ENCODE data around the gene PDZD4.

The PDZD4 gene

GRCh38 chrX:153867671-153868070, 37.3 kb upstream of the PDZD4 start:
- DNase-seq = no peak

GRCh38 chrX:153867139-153867538, 36.8 kb upstream of the PDZD4 start:
- DNase-seq = no peak

GRCh38 chrX:153866302-153867019, 36.1 kb upstream of the PDZD4 start:
- DNase-seq = no peak

GRCh38 chrX:153865685-153866084, 35.3 kb upstream of the PDZD4 start:
- DNase-seq = no peak

DNA sequence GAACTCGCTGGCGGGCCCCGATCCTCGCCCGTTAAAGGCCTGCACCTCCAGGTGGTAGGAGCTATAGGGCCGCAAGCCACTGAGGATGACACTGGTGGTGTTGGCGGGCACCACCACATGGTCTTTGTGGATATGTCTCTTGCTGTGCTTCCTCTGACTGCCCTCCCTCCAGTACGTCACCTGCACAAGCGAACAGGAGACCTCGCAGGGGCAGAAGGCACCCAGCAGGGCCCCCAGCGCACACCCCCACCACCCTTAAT, 34.9 kb upstream of the PDZD4 start:
- DNase-seq = no peak

DNA sequence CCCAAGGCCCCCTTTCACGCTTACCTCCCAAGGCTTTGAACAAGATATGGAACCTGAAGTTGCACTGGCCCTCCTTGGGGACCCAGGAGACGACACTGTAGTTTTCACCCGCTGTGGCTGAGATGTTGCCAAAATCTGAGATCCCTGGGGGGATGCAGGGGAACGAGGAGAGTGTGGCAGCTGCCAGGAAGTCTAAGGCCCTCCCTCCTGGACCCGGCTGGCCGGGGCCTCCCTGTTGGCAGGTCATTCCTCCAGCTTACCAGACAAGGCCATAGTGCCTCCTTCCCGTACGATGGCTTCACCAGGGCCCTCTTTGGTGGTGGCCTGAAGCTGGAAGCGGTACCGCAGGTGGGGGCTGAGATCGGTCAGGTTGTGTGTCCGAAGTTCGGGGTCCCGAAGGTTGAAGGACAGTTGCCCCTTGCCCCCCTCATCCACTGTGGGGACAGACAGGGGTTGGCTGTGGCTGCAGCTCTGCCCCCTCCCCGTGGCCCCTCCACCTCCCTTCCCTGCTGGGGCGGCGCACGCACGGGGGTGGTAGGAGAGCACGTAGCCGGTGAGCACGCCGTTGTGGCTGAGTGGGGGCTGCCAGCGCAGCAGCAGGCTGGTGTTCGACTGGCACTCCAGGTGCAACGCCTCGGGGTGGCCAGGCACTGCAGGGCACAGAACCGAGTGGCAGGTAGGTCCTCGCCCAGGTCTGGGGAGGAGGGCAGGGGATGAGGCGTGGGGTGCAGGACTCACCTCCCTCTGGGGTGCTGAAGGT, 34.4 kb upstream of the PDZD4 start:
- DNase-seq = no peak

DNA sequence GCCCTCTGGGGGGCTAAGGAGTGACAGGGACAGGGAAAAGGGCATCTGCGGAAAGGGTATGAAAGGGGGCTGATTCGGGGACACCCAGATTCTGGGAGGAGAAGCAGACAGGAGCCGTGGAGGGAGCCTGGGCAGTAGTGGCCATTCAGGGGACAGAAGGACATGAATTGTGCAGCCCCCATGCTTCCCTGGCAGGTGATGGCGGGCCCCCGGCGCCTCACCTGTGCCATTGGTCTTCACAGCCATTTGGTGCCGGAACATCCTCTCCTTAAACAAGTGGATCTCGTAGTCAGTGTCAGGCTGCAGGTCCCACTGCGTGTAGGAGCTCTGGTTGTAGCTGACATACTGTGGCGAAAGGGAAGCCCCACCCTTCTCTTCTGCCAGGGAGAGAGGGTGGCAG, 33.8 kb upstream of the PDZD4 start:
- DNase-seq = no peak

DNA sequence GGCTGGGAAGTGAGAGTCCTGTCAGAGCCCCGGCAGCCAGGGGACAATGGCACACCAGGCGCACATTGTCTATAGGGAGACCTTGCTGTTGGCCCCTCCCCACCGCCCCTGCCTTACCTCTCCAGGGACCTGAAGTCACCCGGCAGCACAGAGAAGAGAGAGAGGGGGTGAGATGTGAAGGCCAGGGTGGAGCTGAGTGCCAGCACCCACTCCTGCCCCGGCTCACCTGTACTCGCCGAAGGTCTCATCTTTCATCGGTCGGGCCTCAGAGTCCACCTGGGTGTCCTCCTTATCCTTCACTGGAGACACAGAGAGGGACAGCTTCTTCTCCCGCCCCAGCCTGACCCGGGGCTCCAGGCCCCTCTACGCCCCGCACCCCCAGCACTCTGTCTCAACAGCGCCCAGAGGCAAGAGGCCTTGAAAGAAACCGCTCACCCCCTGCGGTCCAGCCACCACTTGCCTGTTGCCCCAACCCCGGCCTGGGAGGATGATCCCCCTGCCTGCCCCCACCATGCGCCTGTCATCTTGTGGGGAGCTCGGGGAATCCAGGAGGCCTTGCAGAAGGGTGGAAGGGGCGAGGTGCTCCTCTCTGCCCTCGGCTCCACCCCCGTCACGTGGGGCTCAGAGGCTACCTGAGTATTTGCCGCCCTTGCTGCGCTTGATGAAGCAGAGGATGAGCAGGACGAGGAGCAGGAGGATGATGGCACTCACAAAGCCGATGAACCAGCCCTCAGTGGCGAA, 33.1 kb upstream of the PDZD4 start:
- DNase-seq = no peak

GRCh38 chrX:153862369-153863250, 32.3 kb upstream of the PDZD4 start:
- no peak for DNase-seq

GRCh38 chrX:153861733-153862310, 31.5 kb upstream of the PDZD4 start:
- DNase-seq = no peak

- no peak for DNase-seq
Observed at GRCh38 chrX:153861151-153861550, 30.8 kb upstream of the PDZD4 start.

GRCh38 chrX:153857348-153857903, 27.1 kb upstream of the PDZD4 start:
- DNase-seq = no peak

DNA sequence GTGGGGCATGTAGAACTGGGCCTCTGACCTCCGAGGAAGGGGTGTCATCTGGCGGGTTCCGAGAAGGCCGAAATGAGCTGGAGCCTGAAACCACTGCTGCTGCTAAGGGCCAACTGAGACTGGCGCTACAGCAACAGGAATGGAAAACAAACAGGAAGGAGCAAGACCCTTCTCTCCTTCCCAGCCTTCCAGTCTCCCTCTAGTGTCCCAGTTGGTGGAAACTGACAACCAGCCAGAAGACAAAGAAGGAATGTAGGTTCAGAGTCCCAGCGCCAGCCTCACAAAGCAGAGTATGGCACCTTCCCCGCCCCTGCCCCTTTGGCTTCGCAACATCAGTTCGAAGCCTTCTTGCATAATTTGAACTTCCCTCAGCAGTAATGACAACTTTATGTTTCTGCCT, 24.4 kb upstream of the PDZD4 start:
- no peak for DNase-seq

- no peak for DNase-seq
Observed at GRCh38 chrX:153853902-153854267, 23.5 kb upstream of the PDZD4 start.

DNA sequence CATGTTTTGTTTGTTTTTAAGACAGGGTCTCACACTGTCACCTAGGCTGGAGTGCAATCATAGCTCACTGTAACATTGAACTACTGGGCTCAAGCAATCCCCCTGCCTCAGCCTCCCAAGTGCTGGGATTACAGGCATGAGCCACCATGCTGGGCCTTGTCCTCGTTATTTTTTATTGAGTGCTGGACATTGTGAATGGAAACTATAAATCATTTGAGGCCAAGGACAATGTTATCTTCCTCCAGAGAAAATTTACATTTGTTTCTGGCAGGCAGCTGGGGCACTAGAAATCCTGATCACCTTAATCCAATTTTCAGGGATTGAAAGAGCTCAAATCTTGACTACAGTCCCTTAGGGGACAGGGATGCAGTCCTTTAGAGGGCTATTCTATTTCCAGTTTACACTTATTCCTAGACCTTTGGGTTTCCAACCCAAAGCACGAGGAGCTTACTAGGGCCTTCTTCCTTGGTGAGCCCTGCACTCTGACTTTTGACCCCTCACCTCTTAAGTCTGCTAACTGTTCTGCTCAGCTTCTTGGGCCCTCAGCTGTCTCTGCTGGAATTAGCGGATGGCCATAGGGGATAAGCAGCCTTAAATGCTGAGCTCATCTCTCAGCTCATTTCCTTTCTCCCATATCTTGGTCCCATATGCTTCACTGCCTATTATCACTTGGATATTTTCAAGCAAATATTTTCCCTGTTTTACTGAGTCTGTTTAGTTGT, 23.0 kb upstream of the PDZD4 start:
- DNase-seq = no peak

GRCh38 chrX:153851981-153852380, 21.6 kb upstream of the PDZD4 start:
- no peak for DNase-seq

DNA sequence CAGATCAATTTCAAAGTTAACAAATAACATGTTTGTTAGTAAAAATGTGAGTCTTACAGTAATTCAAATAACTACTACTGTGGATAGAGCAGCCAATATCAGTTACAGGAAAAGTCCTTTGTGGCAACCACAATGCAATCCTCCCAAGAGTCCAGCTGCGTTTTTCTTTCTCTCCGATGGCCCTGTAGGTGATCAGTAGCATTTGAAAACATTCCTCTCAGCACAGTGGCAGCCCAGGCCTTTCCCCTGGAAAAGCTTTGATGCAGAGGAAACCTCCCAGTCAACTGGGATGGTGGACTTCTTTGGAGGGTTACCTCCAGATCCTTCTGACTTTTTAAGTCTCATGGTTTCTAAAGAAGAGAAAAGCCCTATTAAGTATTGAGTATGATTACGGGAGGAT, 18.0 kb upstream of the PDZD4 start:
- DNase-seq = no peak

- peak; percentile 2 for DNase-seq
Observed at GRCh38 chrX:153845842-153846241, 15.5 kb upstream of the PDZD4 start.

DNA sequence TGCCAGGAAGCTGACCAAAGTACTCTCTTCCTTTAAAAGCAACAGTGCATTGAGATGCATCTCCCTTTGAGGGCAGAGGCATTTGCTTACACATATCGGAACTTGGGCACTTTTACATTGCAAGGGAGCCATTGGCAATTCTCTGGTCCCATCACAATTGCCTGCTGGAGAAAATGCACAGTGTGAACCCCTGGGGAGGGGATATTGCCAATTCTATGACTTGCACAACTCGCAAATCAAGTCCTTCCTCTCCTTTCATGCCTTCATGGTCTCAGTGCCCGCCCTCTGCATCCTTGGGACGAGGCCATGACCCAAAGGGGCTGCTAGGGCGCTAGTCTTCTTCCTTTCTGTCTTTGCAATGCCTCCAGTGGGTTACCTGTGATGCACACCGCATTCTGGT, 14.9 kb upstream of the PDZD4 start:
- DNase-seq = no peak

DNA sequence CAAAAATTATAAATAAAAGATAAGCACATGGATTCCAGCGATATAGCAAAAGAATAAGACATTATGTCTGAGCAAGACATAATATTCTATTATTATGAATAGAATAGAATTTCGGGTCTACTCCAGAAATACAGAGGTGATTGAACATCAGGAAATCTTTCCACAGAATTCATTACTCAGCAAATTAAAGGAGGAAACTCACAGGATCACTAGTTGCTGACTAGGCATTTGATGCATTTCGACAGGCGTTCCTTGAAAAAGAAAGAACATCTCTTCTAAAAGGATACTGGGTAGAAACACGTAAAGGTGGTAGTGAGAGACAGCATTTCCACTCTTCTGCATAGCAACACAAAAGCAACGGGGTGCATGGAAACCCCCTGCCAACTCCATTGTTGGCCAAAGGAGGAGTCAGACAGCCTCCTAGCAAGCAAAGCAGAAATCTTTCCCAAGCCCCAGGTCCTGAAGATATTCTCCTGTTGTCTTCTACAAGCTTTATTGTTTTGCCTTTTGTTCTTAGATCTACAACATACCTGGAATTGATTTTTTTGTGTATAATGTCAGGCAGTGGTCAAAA, 14.3 kb upstream of the PDZD4 start:
- DNase-seq = no peak

- DNase-seq = no peak
Observed at GRCh38 chrX:153836921-153837320, 6.6 kb upstream of the PDZD4 start.

DNA sequence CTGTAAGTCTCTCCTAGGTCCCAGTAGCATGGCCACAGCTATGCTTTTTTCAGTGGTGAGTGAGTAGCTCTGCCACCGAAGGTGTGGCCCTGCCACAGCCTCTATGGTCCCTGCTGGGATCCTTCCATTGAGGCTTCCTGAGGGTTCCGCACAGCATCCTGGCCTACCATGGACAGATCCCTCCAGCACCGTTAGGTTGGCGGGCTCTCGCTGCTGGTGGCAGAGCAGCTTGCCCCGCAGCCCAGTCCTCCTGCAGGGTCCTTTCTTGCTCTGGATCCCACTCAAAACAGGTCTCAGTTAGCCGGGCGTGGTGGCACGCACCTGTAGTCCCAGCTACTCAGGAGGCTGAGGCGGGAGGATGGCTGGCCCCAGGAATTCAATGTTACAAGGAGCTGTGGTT, 2.4 kb upstream of the PDZD4 start:
- DNase-seq = no peak
